K562 (cell line): ENCODE results near the gene TBATA. TPM values are rescaled to one million over a fixed set of nuclear protein-coding genes. Genes with fewer than 3 reads are reported as not detected.

Experiments used
- ATAC-seq: fragments of 200-7000 bp; cut with Tn5 transposase; 3 replicates; pipeline ENCODE4 v1.9.1; 2020; ENCODE audit warnings: moderate library complexity
- BruUV-seq: library from RNA; stranded (reverse); fragments of 400-500 nt; replicated peaks from 2 replicates; lab custom pipeline; 2021; lab: Mats Ljungman, UMichigan
- CTCF ChIA-PET: fragments of 300-600 bp; formaldehyde crosslinking; extraction: SDS; loops from one replicate; lab custom pipeline; 2021; ENCODE audit warnings: low intra/inter-chr PET ratio; lab: Yijun Ruan, JAX
- POLR2A ChIA-PET: fragments of 300-600, 350-650 bp; sonication (Branson Sonifier 250); formaldehyde crosslinking; extraction: SDS; loops from one replicate; lab custom pipeline; 2021; ENCODE audit warnings: antibody characterized with exemption, inconsistent platforms; lab: Yijun Ruan, JAX
- DNase-seq, 4 experiments: peaks; one replicate each; pipeline versions ENCODE4 v3.0.0 to v3.0.0-alpha.2; 2011 to 2018; ENCODE audit warnings: low spot score in 3 of 4, mixed read lengths in 3 of 4; ENCODE audit errors: extremely low read depth in 1 of 4
- FAIRE-seq: peaks from 2 replicates; lab custom pipeline; 2011; peaks lifted over from hg19 to GRCh38; lab: Jason Lieb, UNC
- H2AFZ ChIP-seq: 2 replicates; pipeline ENCODE4 v1.6.0; 2011; ENCODE audit warnings: low read depth, low read length, control low read depth, inconsistent platforms
- H3K27ac ChIP-seq: fragments of 200-600 bp; 3 replicates; pipeline ENCODE4 v1.8.0; 2011; ENCODE audit warnings: low read depth, mild to moderate bottlenecking, control low read depth, inconsistent platforms, low read length, moderate library complexity, mixed read lengths; ENCODE audit errors: extremely low read depth
- H3K27me3 ChIP-seq, 2 experiments: fragments of 300-600 bp in 1 of 2; 2 replicates in 1 of 2; 3 replicates in 1 of 2; pipeline versions ENCODE4 v1.6.0 to v1.8.0; 2011; ENCODE audit warnings: inconsistent platforms in 2 of 2, low read length in 2 of 2, mild to moderate bottlenecking in 1 of 2, mixed read lengths in 1 of 2, moderate library complexity in 1 of 2; ENCODE audit not compliant: control insufficient read depth in 2 of 2, insufficient read depth in 2 of 2
- H3K36me3 ChIP-seq: fragments of 300-600 bp; 3 replicates; pipeline ENCODE4 v1.8.0; 2011; ENCODE audit warnings: mild to moderate bottlenecking, low read length, inconsistent platforms; ENCODE audit not compliant: control insufficient read depth, insufficient read depth
- H3K4me1 ChIP-seq, 2 experiments: fragments of 200-600 bp in 1 of 2; replicated peaks in 1 of 2; 2 replicates in 1 of 2; 3 replicates in 1 of 2; pipeline versions ENCODE4 v1.5.1 to v1.8.0; 2011; ENCODE audit warnings: inconsistent platforms in 2 of 2, low read length in 2 of 2, mild to moderate bottlenecking in 1 of 2, mixed read lengths in 1 of 2, moderate library complexity in 1 of 2; ENCODE audit not compliant: control insufficient read depth in 2 of 2, insufficient read depth in 2 of 2
- H3K4me2 ChIP-seq: 2 replicates; pipeline ENCODE4 v1.6.1; 2011; ENCODE audit warnings: low read length, control low read depth, inconsistent platforms, mixed read lengths; ENCODE audit not compliant: insufficient read depth
- H3K4me3 ChIP-seq: fragments of 200-600 bp; sonication (generic), shearing (Covaris generic); 2 replicates; pipeline ENCODE4 v1.5.1; 2016; ENCODE audit warnings: control low read depth, inconsistent platforms
- H3K79me2 ChIP-seq: fragments of 200-600 bp; 3 replicates; pipeline ENCODE4 v1.8.0; 2011; ENCODE audit warnings: low read length, inconsistent platforms; ENCODE audit not compliant: control insufficient read depth, insufficient read depth
- H3K9ac ChIP-seq, 2 experiments: 2 replicates each; pipeline versions ENCODE4 v1.6.0 to v1.6.1; 2011; ENCODE audit warnings: low read depth in 2 of 2, low read length in 2 of 2, control low read depth in 1 of 2, inconsistent platforms in 1 of 2, mild to moderate bottlenecking in 1 of 2, mixed read lengths in 1 of 2; ENCODE audit not compliant: insufficient read depth in 1 of 2
- H3K9me1 ChIP-seq: one replicate; pipeline ENCODE4 v1.6.0; 2011; ENCODE audit warnings: inconsistent platforms, mild to moderate bottlenecking, low read length, moderate library complexity; ENCODE audit not compliant: control insufficient read depth, insufficient read depth
- H3K9me3 ChIP-seq: replicated peaks from 2 replicates; pipeline ENCODE4 v1.5.1; 2011; ENCODE audit warnings: low read depth, low read length, inconsistent platforms; ENCODE audit not compliant: control insufficient read depth, insufficient read depth
- H4K20me1 ChIP-seq: replicated peaks from 2 replicates; pipeline ENCODE4 v1.6.1; 2011; ENCODE audit warnings: low read length, inconsistent platforms, mixed read lengths; ENCODE audit not compliant: control insufficient read depth, insufficient read depth
- CREM ChIP-seq: IDR thresholded peaks from 2 replicates; pipeline ENCODE4 v1.6.1; 2014; ENCODE audit warnings: antibody characterized with exemption, low read depth
- EGR1 ChIP-seq: fragments of 450-650 bp; conservative IDR thresholded peaks from 2 replicates; pipeline ENCODE4 v1.6.1; 2017; ENCODE audit warnings: mild to moderate bottlenecking
- IFI16 ChIP-seq: fragments of 250-450 bp; sonication (Bioruptor Pico); IDR thresholded peaks from 2 replicates; pipeline ENCODE4 v2.1.2; 2022; ENCODE audit warnings: mild to moderate bottlenecking, inconsistent platforms
- SMARCC2 ChIP-seq: fragments of 450-650 bp; IDR thresholded peaks from 2 replicates; pipeline ENCODE4 v1.6.1; 2017; ENCODE audit warnings: antibody characterized with exemption, moderate library complexity, mild to moderate bottlenecking, low read depth
- THRA ChIP-seq: fragments of 450-650 bp; IDR thresholded peaks from 2 replicates; pipeline ENCODE4 v1.6.1; 2017; ENCODE audit warnings: mild to moderate bottlenecking, moderate library complexity
- YBX1 ChIP-seq: fragments of 450-650 bp; IDR thresholded peaks from 2 replicates; pipeline ENCODE4 v1.7.1; 2016; ENCODE audit warnings: mild to moderate bottlenecking
- ZNF512 ChIP-seq: IDR thresholded peaks from 2 replicates; pipeline ENCODE4 v1.6.1; 2016; ENCODE audit warnings: missing genetic modification characterization, missing compliant biosample characterization
- WGBS: fragments of 100-300 bp; shearing (Covaris generic); methylation state at CpG from one replicate; pipeline ENCODE4 v1.1.6; 2016; ENCODE audit warnings: low coverage, mixed read lengths; ENCODE audit not compliant: insufficient coverage; ENCODE audit errors: missing lambda C conversion rate; 5-methylcytosine and 5-hydroxymethylcytosine counted together
- in situ Hi-C: fragments of 300-500 bp; cut with MboI; formaldehyde crosslinking; loops from 4 replicates; pipeline ENCODE4 v1.15.0; 2018; ENCODE audit warnings: inconsistent platforms, mixed read lengths
- intact Hi-C: fragments of 100-400 bp; cut with micrococcal nuclease; formaldehyde crosslinking; loops from 2 replicates; pipeline ENCODE4 v1.14.2; 2022
- polyA plus RNA-seq, 8 experiments: library from polyadenylated mRNA; depleted of rRNA in 4 of 8; stranded (reverse) in 5 of 8; unstranded in 3 of 8; fragments of >200 nt; fragmentation: Nextera tagmentation in 2 of 8; fragmentation: Illumina TruSeq in 1 of 8; extraction: Ambion mirVana in 2 of 8; extraction: Trizol in 1 of 8; gene quantifications; 2 replicates each; pipeline versions ENCODE4 v1.2.1 to v1.2.3, GENCODE V29; 2011 to 2014; ENCODE audit warnings: inconsistent platforms in 1 of 8, missing spikeins in 1 of 8
- total RNA-seq, 7 experiments: library from RNA; depleted of rRNA in 6 of 7; stranded (reverse); fragments of >200 nt in 6 of 7; fragmentation: Illumina TruSeq in 2 of 7; extraction: Trizol in 2 of 7; gene quantifications; 2 replicates each; pipeline versions ENCODE4 v1.2.1 to v1.2.3, GENCODE V29; 2011 to 2021; ENCODE audit warnings: low replicate concordance in 1 of 7
- TF ChIP-seq, protein P1 (sequence below): fragments of 450-650 bp; IDR thresholded peaks from 2 replicates; pipeline ENCODE4 v1.6.1; 2018; ENCODE audit not compliant: partially characterized antibody
- TF ChIP-seq, protein P2 (sequence below), 2 experiments: IDR thresholded peaks; 2 replicates each; pipeline ENCODE4 v1.6.1; 2011; ENCODE audit warnings: borderline replicate concordance in 1 of 2, control low read depth in 1 of 2, low read depth in 1 of 2, low read length in 1 of 2, mild to moderate bottlenecking in 1 of 2, mixed read lengths in 1 of 2, moderate library complexity in 1 of 2; ENCODE audit not compliant: insufficient read depth in 1 of 2, insufficient read length in 1 of 2, poor library complexity in 1 of 2, severe bottlenecking in 1 of 2; ENCODE audit errors: extremely low read depth in 1 of 2

Gene TBATA
- total and polyA plus RNA-seq, 9 of the 15 experiments (the other 6 are each of a cell fraction or from before 2014, with no cell fraction given) = not detected

DNA sequence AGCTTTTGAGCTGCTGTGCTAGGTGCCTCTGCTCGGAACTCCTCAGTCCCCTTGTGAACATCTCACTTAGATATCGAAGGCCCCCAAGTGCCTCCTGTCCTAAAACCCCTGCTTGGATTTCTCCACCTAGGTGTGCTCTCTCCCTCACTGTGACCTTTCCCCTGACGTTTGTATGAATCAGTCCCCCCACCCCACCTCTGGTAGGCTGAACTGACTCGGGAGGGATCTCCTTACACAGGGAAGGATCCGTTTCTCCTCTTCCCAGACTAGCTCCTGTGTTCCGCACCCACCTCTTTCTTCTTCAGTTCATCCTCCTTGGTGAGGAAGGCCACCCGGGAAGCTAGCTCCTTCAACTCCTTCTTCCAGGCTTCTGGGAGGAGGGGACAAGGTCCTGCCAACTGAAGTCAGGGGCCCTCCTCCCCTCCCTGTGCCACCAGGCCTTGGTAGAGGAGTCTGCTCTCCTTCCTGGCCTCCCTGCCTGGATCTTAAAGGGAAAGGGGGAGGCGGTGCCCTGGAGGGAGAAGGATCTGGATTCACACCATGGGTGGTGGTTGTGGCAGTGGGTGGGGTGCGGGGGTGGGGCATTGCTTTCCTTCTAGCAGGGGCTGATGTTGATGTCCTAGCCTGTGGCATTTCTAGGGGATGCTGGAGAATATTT is 6.8 kb downstream of the TBATA start:
- no peak for ATAC-seq
- 17% methylated on average over 9 of the region's 9 CpGs for WGBS
- in situ Hi-C loops = no loop called here

More for the DNA sequence above, 6.8 kb downstream of the TBATA start:
- Histone ChIP-seq H3K36me3 (no peaks in the 10 kb centered on the region), H3K9me3 (no peaks in the 10 kb centered on the region), H3K79me2 (no peaks in the 10 kb centered on the region), H3K9ac (no peak overlapping the region), H3K4me1 (peaks cover 11 to 20% of the 10 kb centered on the region in 2 experiments), H3K4me3 (no peak overlapping the region), H3K27me3 (no peaks in the 10 kb centered on the region), H2AFZ (no peak overlapping the region), H3K9me1 (no peaks in the 10 kb centered on the region), H3K4me2 (no peak overlapping the region), H3K27ac (no peak overlapping the region), H4K20me1 (no peaks in the 10 kb centered on the region)
- POLR2A ChIA-PET = interaction anchor here (0.5 to 1.4 kb wide), 3 partner anchors 9 to 199 kb away, joined by 3 to 5 read pairs (median 4); no protein-coding TSS in a partner anchor
- intact Hi-C loops = no loop called here
- CTCF ChIA-PET = no interaction called here
- DNase-seq (peak in 2 of 4 experiments; percentile 14), FAIRE-seq (no peak)
- BruUV-seq = no TSS peak
- TF ChIP-seq IFI16 (CRISPR knock-in tag) (no peak), ZNF512 (tag) (no peak), EGR1 (peak; percentile 22; the same call in 1 of the 2 replicates), SMARCC2 (no peak), THRA (no peak), CREM (no peak), YBX1 (no peak)
- TF ChIP-seq, protein P1, sequence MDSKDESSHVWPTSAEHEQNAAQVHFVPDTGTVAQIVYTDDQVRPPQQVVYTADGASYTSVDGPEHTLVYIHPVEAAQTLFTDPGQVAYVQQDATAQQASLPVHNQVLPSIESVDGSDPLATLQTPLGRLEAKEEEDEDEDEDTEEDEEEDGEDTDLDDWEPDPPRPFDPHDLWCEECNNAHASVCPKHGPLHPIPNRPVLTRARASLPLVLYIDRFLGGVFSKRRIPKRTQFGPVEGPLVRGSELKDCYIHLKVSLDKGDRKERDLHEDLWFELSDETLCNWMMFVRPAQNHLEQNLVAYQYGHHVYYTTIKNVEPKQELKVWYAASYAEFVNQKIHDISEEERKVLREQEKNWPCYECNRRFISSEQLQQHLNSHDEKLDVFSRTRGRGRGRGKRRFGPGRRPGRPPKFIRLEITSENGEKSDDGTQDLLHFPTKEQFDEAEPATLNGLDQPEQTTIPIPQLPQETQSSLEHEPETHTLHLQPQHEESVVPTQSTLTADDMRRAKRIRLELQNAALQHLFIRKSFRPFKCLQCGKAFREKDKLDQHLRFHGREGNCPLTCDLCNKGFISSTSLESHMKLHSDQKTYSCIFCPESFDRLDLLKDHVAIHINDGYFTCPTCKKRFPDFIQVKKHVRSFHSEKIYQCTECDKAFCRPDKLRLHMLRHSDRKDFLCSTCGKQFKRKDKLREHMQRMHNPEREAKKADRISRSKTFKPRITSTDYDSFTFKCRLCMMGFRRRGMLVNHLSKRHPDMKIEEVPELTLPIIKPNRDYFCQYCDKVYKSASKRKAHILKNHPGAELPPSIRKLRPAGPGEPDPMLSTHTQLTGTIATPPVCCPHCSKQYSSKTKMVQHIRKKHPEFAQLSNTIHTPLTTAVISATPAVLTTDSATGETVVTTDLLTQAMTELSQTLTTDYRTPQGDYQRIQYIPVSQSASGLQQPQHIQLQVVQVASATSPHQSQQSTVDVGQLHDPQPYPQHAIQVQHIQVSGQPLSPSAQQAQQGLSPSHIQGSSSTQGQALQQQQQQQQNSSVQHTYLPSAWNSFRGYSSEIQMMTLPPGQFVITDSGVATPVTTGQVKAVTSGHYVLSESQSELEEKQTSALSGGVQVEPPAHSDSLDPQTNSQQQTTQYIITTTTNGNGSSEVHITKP = peak; percentile 31
- TF ChIP-seq, protein P2, sequence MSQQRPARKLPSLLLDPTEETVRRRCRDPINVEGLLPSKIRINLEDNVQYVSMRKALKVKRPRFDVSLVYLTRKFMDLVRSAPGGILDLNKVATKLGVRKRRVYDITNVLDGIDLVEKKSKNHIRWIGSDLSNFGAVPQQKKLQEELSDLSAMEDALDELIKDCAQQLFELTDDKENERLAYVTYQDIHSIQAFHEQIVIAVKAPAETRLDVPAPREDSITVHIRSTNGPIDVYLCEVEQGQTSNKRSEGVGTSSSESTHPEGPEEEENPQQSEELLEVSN (IDR thresholded peaks at IDR 0.05; ENCODE audit: borderline replicate concordance in 1 of 2, extremely low read depth in 1 of 2, insufficient read depth in 1 of 2, insufficient read length in 1 of 2, low read depth in 1 of 2, low read length in 1 of 2, poor library complexity in 1 of 2, severe bottlenecking in 1 of 2) = no peak
